ENCODE data around the gene F2RL3. TPM values are rescaled to one million over a fixed set of nuclear protein-coding genes. Genes with fewer than 3 reads are reported as not detected.

F2RL3 gene
- total and polyA plus RNA-seq, 7 experiments from 2014 or later: 0.16 to 0.19 TPM; not detected in 5

GRCh38 chr19:16887353-16888265 lies 1.2 kb upstream of the F2RL3 start:
- ChIA-PET POLR2A (no interaction called here), CTCF (interaction anchor here (0.5 kb wide), 1 partner anchor 36 kb away, joined by 6 read pairs; no protein-coding TSS in a partner anchor)
- no peak for ATAC-seq
- no peak overlapping the region for H3K4me3 Mint-ChIP-seq
- no peak overlapping the region for H3K4me3 ChIP-seq (ENCODE audit: low read length)
- no peak overlapping the region for H3K27ac Mint-ChIP-seq
- peaks cover 0 to 9% (median 0%) of the 10 kb centered on the region in 3 experiments for H3K9me3 ChIP-seq (ENCODE audit: control insufficient read depth in 2 of 3, low read length in 3 of 3)
- no peak overlapping the region for H3K27ac ChIP-seq (ENCODE audit: low read depth, low read length)
- H3K4me1 ChIP-seq (ENCODE audit: control insufficient read depth in 2 of 2, insufficient read depth in 2 of 2, low read length in 2 of 2): no peaks in the 10 kb centered on the region
- intact Hi-C loops (cut with micrococcal nuclease): no loop called here
- no peaks in the 10 kb centered on the region for H3K27me3 ChIP-seq (ENCODE audit: control insufficient read depth in 2 of 2, insufficient read depth in 2 of 2, low read length in 2 of 2)
- H3K9me3 Mint-ChIP-seq: peaks cover 0 to 14% (median 7%) of the 10 kb centered on the region in 11 donors
- H3K4me1 Mint-ChIP-seq: peaks cover 0 to 17% (median 0%) of the 10 kb centered on the region in 7 donors
- no peak for DNase-seq
- peaks cover 0 to 5% (median 5%) of the 10 kb centered on the region in 5 donors for H3K36me3 Mint-ChIP-seq
- H3K36me3 ChIP-seq (ENCODE audit: control insufficient read depth in 2 of 3, insufficient read depth in 3 of 3, low read length in 3 of 3): no peaks in the 10 kb centered on the region
- H3K27me3 Mint-ChIP-seq: peaks cover 0 to 19% (median 14%) of the 10 kb centered on the region in 5 donors

GRCh38 chr19:16889366-16889882 lies 625 bp downstream of the F2RL3 start:
- no peak for ATAC-seq
- Mint-ChIP-seq H3K4me1 (peaks cover 0 to 24% (median 5%) of the 10 kb centered on the region in 7 donors), H3K27me3 (peaks cover 0 to 33% (median 21%) of the 10 kb centered on the region in 5 donors), H3K4me3 (peak overlapping the region in 1 of 10 donors; percentile 38), H3K27ac (no peak overlapping the region), H3K9me3 (peaks cover 0 to 6% (median 0%) of the 10 kb centered on the region in 11 donors), H3K36me3 (no peaks in the 10 kb centered on the region)
- intact Hi-C loops (cut with micrococcal nuclease): no loop called here
- ChIA-PET POLR2A (no interaction called here), CTCF (no interaction called here)
- Histone ChIP-seq H3K4me1 (ENCODE audit: control insufficient read depth in 2 of 2, insufficient read depth in 2 of 2, low read length in 2 of 2) (no peaks in the 10 kb centered on the region), H3K9me3 (ENCODE audit: control insufficient read depth in 2 of 3, low read length in 3 of 3) (no peaks in the 10 kb centered on the region), H3K4me3 (ENCODE audit: low read length) (no peak overlapping the region), H3K36me3 (ENCODE audit: control insufficient read depth in 2 of 3, insufficient read depth in 3 of 3, low read length in 3 of 3) (no peaks in the 10 kb centered on the region), H3K27me3 (ENCODE audit: control insufficient read depth in 2 of 2, insufficient read depth in 2 of 2, low read length in 2 of 2) (no peaks in the 10 kb centered on the region), H3K27ac (ENCODE audit: low read depth, low read length) (no peak overlapping the region)
- no peak for DNase-seq

GRCh38 chr19:16889883-16890460 lies 1.2 kb downstream of the F2RL3 start:
- Histone ChIP-seq H3K4me1 (ENCODE audit: control insufficient read depth in 2 of 2, insufficient read depth in 2 of 2, low read length in 2 of 2) (no peaks in the 10 kb centered on the region), H3K27ac (ENCODE audit: low read depth, low read length) (no peak overlapping the region), H3K9me3 (ENCODE audit: control insufficient read depth in 2 of 3, low read length in 3 of 3) (no peaks in the 10 kb centered on the region), H3K27me3 (ENCODE audit: control insufficient read depth in 2 of 2, insufficient read depth in 2 of 2, low read length in 2 of 2) (no peaks in the 10 kb centered on the region), H3K36me3 (ENCODE audit: control insufficient read depth in 2 of 3, insufficient read depth in 3 of 3, low read length in 3 of 3) (no peaks in the 10 kb centered on the region), H3K4me3 (ENCODE audit: low read length) (no peak overlapping the region)
- Mint-ChIP-seq H3K27me3 (peaks cover 0 to 38% (median 26%) of the 10 kb centered on the region in 5 donors), H3K4me1 (peaks cover 0 to 24% (median 5%) of the 10 kb centered on the region in 7 donors), H3K4me3 (no peak overlapping the region), H3K36me3 (no peaks in the 10 kb centered on the region), H3K27ac (no peak overlapping the region), H3K9me3 (peaks cover 0 to 5% (median 0%) of the 10 kb centered on the region in 11 donors)
- intact Hi-C loops (cut with micrococcal nuclease): no loop called here
- POLR2A ChIA-PET: no interaction called here
- DNase-seq (no peak), ATAC-seq (no peak)
- CTCF ChIA-PET: no interaction called here

- no peak overlapping the region for H3K4me3 Mint-ChIP-seq
- intact Hi-C loops (cut with micrococcal nuclease): no loop called here
- CTCF ChIA-PET: no interaction called here
- Histone ChIP-seq H3K27ac (ENCODE audit: low read depth, low read length) (no peak overlapping the region), H3K36me3 (ENCODE audit: control insufficient read depth in 2 of 3, insufficient read depth in 3 of 3, low read length in 3 of 3) (no peaks in the 10 kb centered on the region), H3K9me3 (ENCODE audit: control insufficient read depth in 2 of 3, low read length in 3 of 3) (no peaks in the 10 kb centered on the region), H3K27me3 (ENCODE audit: control insufficient read depth in 2 of 2, insufficient read depth in 2 of 2, low read length in 2 of 2) (no peaks in the 10 kb centered on the region), H3K4me1 (ENCODE audit: control insufficient read depth in 2 of 2, insufficient read depth in 2 of 2, low read length in 2 of 2) (no peaks in the 10 kb centered on the region), H3K4me3 (ENCODE audit: low read length) (no peak overlapping the region)
- H3K4me1 Mint-ChIP-seq: peaks cover 0 to 28% (median 5%) of the 10 kb centered on the region in 7 donors
- no peaks in the 10 kb centered on the region for H3K36me3 Mint-ChIP-seq
- POLR2A ChIA-PET: no interaction called here
- H3K27me3 Mint-ChIP-seq: peaks cover 6 to 44% (median 32%) of the 10 kb centered on the region in 5 donors
- H3K27ac Mint-ChIP-seq: no peak overlapping the region
- H3K9me3 Mint-ChIP-seq: peaks cover 0 to 3% (median 0%) of the 10 kb centered on the region in 11 donors
- ATAC-seq (no peak), DNase-seq (no peak)
Observed at GRCh38 chr19:16890461-16891184, 1.8 kb downstream of the F2RL3 start.

- Mint-ChIP-seq H3K4me1 (peaks cover 4 to 28% (median 7%) of the 10 kb centered on the region in 7 donors), H3K4me3 (no peak overlapping the region), H3K9me3 (peaks cover 0 to 3% (median 0%) of the 10 kb centered on the region in 11 donors), H3K36me3 (no peaks in the 10 kb centered on the region), H3K27me3 (peaks cover 6 to 44% (median 32%) of the 10 kb centered on the region in 5 donors), H3K27ac (no peak overlapping the region)
- no peaks in the 10 kb centered on the region for H3K36me3 ChIP-seq (ENCODE audit: control insufficient read depth in 2 of 3, insufficient read depth in 3 of 3, low read length in 3 of 3)
- intact Hi-C loops (cut with micrococcal nuclease): no loop called here
- H3K4me1 ChIP-seq (ENCODE audit: control insufficient read depth in 2 of 2, insufficient read depth in 2 of 2, low read length in 2 of 2): no peaks in the 10 kb centered on the region
- H3K4me3 ChIP-seq (ENCODE audit: low read length): no peak overlapping the region
- POLR2A ChIA-PET: no interaction called here
- no peak overlapping the region for H3K27ac ChIP-seq (ENCODE audit: low read depth, low read length)
- CTCF ChIA-PET: interaction anchor here (0.6 kb wide), 1 partner anchor 189 kb away, joined by 5 read pairs; no protein-coding TSS in a partner anchor
- DNase-seq (no peak), ATAC-seq (no peak)
- no peaks in the 10 kb centered on the region for H3K27me3 ChIP-seq (ENCODE audit: control insufficient read depth in 2 of 2, insufficient read depth in 2 of 2, low read length in 2 of 2)
- no peaks in the 10 kb centered on the region for H3K9me3 ChIP-seq (ENCODE audit: control insufficient read depth in 2 of 3, low read length in 3 of 3)
Observed at GRCh38 chr19:16891696-16892382, 3.0 kb downstream of the F2RL3 start.

GRCh38 chr19:16892436-16892835 lies 3.6 kb downstream of the F2RL3 start:
- ATAC-seq (no peak), DNase-seq (no peak)
- no peaks in the 10 kb centered on the region for H3K36me3 Mint-ChIP-seq
- H3K36me3 ChIP-seq (ENCODE audit: control insufficient read depth in 2 of 3, insufficient read depth in 3 of 3, low read length in 3 of 3): no peaks in the 10 kb centered on the region
- POLR2A ChIA-PET: no interaction called here
- no peak overlapping the region for H3K4me3 ChIP-seq (ENCODE audit: low read length)
- peaks cover 6 to 44% (median 32%) of the 10 kb centered on the region in 5 donors for H3K27me3 Mint-ChIP-seq
- H3K4me1 ChIP-seq (ENCODE audit: control insufficient read depth in 2 of 2, insufficient read depth in 2 of 2, low read length in 2 of 2): no peaks in the 10 kb centered on the region
- intact Hi-C loops (cut with micrococcal nuclease): no loop called here
- no peak overlapping the region for H3K4me3 Mint-ChIP-seq
- no peak overlapping the region for H3K27ac Mint-ChIP-seq
- H3K9me3 Mint-ChIP-seq: peaks cover 0 to 3% (median 0%) of the 10 kb centered on the region in 11 donors
- no peak overlapping the region for H3K27ac ChIP-seq (ENCODE audit: low read depth, low read length)
- CTCF ChIA-PET: no interaction called here
- H3K4me1 Mint-ChIP-seq: peaks cover 4 to 28% (median 10%) of the 10 kb centered on the region in 7 donors
- no peaks in the 10 kb centered on the region for H3K27me3 ChIP-seq (ENCODE audit: control insufficient read depth in 2 of 2, insufficient read depth in 2 of 2, low read length in 2 of 2)
- H3K9me3 ChIP-seq (ENCODE audit: control insufficient read depth in 2 of 3, low read length in 3 of 3): no peaks in the 10 kb centered on the region
